SK-N-DZ (cell line): ENCODE results near the gene ELFN1.
"Not testable (repeated sequence)": the region's sequence is repeated elsewhere in the genome, so short reads cannot be mapped to it uniquely, and the experiment has no call there.

Experiments
- DNase-seq: peaks from one replicate; pipeline ENCODE4 v3.0.0-alpha.2; 2015; ENCODE audit warnings: low spot score

The ELFN1 gene

DNA sequence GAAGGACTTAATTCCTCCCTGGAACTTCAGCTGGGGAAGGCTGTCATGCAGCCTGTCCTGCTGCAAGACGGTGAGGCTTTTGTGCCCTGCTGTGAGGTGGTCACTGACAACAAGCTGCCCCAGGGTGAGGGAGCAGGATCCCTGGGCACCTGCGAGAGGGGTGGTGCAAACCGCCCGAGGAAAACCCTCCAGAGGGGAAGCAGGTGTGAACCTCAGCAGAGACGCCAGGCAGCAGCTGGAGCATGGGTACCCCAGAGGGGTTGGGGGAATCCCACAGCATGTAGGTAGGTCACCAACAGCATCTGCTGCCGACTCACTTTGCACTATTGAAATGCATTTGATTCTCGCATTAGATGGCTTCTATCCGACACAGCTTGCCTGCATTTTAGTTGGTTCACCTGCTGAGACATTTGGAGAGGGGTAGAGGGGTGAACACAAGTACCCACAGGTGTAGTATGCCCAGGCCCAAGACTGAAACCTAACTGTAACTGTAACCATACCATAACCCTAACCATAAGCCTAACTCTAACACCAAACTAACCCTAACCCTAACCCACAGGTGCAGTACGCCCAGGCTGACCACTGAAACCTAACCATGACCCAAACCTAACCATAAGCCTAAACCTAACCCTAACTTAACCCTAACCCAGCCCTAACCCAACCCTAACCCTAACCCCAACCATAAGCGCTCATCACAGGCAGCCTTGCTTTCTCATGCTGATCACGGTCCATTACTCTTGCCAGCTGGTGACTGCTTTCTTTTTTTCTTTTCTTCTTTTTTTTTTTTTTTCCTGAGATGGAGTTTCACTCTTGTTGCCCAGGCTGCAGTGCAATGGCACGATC, 85.9 kb downstream of the ELFN1 start:
- DNase-seq, result no peak

DNA sequence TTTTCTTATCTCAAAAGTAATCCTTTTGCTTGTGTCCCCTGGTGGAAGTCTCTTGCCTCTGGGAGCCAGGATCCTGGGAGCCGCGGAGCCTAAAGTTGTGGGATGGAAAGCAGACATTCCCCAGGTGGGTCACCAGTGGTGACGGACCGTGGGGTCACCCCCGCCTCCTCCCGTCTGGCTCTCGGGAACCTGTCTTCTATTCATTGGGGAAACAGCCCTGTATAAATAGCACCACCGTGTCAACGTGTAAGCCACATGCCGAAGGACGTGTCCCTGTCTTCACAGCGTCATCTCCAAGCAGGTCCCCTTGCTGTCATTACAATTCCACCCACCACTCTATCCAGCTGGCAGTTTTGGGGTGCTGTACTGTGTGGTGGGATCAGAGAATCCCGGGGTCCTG, 87.5 kb downstream of the ELFN1 start:
- no peak for DNase-seq

DNA sequence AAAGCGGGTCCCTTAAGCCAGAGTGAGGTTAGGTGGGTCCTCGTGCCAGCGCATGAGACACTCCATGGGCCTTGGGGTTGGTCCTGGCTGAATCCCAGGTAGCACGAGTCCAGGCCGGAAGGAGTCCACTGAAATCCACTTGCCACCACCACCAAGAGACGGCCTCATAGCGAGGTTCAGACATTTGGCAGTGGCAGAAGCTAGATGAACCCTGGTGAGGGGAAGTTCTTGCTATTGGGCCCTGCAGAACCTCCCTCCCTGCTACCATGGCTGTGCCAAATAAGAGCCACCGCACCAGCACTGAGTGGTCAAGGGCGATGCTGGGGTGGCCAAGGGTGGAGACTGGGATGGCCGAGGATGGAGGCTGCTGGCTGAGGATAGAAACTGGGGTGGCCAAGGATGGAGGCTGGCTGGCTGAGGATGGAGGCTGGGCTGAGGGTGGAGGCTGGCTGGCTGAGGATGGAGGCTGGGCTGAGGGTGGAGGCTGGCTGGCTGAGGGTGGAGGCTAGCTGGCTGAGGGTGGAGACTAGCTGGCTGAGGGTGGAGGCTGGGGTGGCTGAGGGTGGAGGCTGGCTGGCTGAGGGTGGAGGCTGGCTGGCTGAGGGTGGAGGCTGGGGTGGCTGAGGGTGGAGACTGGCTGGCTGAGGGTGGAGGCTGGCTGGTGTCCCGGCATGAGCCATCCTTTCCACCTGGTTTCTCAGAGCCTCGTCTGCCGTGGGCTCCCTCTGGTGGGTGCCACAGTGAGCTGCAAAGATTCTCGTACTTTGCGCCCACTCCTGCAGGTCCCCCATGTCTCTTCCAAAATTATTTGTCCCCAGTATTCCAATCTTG, 88.2 kb downstream of the ELFN1 start:
- DNase-seq, result peak; percentile 71

DNA sequence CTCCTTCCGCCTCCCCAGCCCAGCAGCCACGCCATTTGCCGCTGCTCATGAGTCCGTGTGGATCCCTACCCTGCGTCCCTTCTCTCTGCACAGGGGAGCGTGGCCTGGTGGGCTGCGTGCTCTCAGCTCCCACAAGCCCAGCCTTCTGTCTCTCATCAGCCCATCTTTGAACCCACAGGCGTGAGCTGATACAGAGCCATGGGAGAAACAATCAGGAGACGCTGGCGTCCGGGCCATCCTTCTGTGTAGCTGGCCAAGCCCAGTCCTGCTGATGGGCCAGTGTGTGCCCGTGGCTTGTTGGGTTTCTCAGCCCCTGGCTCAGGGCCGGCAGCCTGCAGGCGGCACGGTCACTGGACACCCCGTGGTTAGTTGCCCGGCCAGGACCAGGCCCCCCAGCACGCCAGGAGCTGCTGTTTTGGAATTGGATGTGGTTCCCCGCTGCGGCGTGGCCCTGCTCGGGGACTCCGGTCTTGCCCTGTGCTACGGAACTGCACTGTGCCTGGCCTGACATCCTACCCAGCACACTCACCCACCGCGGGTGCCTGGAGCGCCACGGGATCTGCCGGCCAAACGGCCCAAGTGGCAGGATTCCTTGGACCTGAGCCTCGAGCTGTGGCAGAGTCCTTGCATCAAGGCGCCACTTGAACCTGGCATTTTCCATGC, 88.9 kb downstream of the ELFN1 start:
- no peak for DNase-seq

DNA sequence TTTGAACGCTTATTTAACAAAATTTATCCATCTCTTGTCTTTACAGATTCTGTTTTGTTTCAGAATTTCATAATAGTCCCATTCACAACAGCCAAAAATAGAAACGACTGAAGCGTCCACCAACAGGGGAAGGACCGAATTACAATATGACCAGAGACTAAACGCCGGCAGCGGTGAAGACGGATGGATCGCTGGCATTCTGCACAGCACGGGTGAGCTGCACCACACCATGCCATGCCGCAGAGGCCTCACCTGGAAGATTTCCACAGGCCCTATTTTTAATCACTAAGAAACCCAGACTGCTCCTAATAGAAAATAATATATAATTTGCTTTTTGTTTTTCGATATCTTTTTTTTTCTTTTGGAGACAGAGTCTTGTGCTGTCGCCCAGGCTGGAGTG, 91.0 kb downstream of the ELFN1 start:
- DNase-seq, result no peak

DNA sequence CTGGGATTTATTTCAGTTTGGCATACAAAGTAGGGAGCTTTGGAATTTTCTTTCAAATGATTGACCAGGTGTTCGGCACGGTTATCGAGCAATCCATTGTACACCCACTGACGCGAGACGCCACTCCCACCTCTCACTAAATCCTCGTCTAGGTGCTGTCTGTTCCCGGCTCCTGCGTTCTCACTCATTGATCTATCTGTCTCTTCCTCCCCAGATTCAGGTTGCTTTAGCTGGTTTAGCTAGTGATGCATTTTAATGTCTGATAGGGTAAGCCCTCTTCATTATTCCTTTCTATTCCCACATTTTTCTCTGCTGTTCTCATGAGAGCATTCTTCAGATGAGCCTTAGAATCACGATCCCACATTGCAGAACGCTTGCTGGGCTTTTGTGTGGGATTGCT, 91.7 kb downstream of the ELFN1 start:
- no peak for DNase-seq

DNA sequence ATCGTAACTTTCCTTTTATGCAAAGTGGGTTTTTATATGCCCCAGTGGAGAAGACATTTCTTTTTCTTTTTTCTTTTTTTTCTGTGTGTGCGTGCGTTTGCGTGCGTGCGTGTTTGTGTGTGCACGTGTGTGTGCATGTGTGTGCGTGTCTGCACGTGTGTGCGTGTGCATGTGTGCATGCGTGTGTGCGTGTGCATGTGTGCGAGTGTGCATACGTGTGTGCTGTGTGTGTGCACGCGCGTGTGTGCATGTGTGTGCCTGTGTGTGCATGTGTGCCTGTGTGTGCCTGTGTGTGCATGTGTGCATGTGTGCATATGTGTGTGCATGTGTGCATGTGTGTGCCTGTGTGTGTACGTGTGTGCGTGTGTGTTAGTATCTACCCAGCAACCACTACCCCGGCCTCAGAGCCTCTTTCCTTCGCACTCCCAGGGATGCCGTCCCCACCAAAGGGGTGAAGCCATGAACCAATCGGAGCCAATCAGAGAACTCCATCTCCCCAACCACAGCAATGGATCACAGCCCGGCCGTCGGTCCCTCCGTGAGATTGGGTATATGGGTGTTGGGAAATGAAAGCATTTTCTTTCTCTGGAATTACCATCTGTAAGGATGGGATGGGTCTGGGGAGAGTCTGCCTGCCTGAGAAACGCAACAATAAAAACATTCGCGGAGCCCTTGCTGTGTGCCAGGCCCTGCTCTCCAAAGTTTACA, 92.3 kb downstream of the ELFN1 start:
- no peak for DNase-seq

DNA sequence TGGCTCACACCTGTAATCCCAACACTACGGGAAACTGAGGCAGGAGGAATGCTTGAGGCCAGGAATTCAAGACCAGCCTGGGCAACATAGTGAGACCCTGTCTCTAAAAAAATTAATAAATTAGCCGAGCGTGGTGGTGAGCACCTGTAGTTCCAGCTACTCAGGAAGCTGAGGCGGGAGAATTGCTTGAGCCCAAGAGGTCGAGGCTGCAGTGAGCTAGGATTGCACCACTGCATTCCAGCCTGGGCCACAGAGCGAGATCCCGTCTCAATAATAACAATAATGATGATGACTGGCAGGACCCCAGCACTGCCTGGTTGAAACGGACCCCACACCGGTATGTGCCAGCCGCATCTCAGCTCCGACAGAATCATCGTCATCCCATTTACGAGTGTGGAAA, 93.0 kb downstream of the ELFN1 start:
- DNase-seq, result no peak

DNA sequence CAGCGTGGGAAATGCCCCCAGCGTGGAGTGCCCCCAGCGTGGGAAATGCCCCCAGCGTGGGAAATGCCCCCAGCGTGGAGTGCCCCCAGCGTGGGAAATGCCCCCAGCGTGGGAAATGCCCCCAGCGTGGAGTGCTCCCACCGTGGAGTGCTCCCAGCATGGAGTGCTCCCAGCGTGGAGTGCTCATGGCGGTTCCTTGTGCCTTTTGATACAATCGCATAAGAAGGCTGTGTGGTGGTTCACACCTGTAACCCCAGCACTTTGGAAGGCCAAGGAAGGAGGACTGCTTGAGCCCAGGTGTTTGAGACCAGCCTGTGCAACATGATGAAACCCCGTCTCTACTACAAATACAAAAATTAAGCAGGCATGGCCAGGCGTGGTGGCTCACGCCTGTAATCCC, 93.8 kb downstream of the ELFN1 start:
- not testable (repeated sequence) for DNase-seq

DNA sequence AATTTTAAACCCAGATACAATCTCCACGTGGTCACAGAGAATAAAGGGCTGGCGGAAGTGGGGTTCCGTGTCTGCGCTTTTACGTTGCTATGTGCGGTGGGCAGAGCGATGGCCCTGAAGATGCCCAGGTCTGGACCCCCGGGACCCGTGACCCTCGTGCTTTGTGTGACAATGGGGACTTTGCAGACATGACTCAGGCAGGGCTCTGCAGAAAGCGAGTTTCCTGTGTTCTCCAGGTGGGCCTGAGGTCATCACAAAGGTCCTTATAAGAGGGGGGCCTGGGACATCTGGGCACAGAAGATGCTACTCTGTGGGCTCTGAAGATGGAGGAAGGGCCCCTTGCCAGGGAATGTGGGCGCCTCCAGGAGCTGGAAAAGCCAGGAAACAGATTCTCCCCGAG, 95.3 kb downstream of the ELFN1 start:
- DNase-seq, result no peak

DNA sequence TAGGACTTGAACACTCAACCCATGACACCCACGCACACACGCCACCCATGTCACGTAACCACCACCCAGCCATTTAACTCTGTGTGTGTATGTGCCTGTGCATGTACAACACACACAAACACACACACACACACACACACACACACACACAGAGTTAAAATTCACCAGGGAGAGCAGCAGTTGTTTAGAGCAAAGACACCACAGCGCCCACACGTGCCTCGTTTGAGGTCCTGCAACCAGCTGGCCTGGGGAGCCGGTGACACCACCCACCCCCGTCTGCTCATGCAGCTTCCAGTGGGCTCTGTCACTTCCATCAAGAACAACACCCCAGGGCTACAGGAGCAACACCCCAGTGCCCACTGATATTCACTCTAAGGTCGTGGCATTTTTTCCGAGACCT, 97.4 kb downstream of the ELFN1 start:
- no peak for DNase-seq

DNA sequence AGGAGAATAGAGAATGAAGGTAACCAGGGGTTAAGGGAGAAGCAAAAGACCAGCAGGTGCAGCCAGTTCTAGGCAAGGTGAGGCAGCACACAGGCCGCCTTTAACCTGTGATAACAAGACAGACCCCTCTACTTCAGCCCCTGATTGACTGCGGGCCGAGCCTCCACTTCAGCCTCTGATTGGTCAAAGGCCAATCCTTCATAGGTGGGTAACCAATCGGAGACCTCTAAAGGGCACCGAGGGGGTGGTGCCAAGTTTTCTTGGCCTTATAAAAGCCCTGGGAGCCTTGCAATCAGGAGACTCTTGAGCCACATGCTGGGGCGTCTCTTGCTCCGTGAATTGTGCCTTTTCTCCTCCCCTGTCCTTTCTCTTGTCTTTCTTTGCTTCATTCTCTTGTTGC, 98.8 kb downstream of the ELFN1 start:
- no peak for DNase-seq

DNA sequence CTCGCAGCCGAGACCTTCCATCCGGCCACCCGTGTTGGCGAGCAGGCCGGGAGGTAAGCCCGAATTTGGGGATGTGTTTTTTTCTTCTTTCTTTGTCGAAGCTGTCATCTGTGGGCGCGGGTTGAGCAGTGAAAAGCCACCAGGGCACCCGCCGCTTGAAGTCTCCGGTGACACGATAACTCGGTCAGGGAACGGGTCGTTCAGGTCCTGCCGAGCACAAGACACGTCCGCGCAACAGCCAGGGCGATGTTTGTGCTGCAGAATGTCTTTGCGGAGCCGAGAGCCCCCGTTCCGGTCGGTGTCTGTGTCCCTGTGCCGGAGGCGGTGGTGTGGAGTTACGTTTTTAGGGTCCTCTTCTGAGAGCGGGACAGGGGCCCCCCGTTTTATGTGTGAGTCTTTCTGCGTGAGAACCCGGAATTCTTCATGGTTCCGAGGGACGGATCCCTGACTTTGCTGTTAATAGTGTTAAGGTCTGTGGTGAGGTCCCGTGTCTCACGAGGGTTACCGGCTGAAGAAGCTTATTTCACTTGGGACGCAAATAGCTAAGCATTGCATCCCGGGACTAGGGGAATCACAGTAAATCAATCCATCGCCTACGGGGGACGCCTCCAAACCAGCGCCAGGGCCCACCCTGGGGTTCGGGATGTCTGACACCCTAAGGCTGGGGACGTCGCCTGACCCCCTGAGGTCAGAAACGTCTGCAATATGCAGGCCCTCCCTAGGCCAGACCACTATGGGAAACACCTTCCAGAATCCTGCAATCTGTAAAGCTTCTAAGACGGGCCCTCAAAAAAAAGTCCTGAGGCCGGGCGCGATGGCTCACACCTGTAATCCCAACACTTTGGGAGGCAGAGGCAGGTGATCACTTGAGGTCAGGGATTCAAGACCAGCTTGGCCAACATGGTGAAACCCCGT, 99.5 kb downstream of the ELFN1 start:
- no peak for DNase-seq

DNA sequence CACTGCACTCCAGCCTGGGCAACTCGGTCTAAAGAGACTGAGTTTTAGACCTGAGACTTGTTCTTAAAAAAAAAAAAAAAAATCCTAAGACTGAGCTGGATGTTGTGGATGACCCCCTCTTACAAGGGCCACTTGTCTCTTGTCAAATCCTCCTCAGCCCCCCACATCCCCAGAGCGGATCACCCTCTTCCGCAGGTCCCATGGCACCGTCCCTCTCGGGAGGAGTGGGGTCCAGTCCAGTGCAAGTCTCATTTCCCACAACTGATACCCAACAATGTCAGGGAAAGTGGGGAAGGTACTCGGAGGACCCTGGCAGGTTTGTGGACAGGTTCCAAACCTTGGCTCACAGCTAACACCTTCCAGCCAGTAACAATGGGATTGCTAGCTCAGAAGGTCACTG, 100.3 kb downstream of the ELFN1 start:
- no peak for DNase-seq

DNA sequence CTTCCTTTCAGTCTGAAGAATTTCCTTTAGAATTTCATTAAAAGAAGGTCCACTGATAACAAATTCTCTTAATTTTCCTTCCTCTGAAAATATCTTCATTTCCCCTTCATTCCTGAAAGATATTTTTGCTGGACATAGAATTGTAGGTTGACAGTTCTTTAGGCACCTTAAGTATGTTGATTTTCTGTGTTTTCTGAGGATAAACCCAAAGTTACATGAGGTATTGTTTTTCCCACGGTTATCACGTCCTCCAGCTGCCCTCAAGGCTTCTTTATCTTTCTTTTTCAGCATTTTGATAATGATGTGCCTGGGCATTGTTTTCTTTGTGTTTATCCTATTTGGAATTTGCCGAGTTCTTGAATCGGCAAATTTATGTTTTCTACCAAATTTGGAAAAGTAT, 105.3 kb downstream of the ELFN1 start:
- no peak for DNase-seq

DNA sequence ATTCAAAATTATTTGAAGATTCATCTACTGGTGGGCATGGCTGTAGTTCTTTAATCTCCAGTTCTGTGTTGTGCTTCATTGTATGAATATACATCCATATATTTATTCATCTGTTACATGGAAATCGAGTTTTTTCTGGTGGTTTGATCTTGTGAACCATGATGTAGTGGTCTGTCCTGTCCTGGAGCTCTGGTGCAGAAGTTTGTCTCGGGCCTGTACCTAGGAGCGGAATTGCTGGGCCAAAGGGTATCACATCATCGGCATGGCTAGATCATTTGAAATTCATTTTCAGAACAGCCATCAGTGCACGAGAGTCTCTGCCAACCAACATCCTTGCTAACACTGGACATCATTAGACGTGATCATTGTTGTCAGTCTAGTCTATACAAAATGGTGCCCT, 107.0 kb downstream of the ELFN1 start:
- no peak for DNase-seq

DNA sequence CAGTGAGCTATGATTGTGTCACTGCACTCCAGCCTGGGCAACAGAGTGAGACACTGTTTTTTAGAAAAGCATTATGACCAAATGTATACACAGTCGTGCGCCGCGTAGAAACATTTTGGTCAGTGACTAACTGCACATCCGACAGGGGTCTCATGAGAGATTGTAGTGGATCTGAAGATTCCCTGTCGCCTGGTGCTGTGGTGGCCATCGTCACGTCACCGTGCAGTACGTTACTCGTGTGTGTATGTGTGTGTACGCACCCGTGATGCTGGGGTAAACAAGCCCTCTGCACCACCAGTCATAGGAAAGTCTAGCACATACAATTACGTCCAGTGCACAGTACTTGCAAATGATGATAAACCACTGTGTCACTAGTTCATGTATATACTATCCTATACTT, 109.4 kb downstream of the ELFN1 start:
- DNase-seq, result no peak

DNA sequence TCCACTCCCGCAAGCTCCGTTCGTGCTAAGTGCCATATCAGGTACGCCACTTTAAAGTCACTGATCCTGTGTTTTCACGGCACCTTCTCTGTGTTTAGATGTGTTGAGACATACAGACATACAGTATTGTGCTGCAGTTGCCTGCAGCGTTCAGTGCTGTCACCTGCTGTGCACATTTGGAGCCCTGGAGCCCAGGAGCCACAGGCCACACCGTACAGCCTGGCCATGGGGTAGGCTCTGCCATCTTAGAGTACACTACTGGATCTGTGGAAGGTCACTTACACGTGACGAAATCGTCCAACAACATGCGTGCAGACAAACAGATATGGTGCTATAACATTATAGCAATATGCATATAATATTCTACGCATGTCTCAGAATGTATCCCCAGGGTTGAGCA, 111.3 kb downstream of the ELFN1 start:
- no peak for DNase-seq

DNA sequence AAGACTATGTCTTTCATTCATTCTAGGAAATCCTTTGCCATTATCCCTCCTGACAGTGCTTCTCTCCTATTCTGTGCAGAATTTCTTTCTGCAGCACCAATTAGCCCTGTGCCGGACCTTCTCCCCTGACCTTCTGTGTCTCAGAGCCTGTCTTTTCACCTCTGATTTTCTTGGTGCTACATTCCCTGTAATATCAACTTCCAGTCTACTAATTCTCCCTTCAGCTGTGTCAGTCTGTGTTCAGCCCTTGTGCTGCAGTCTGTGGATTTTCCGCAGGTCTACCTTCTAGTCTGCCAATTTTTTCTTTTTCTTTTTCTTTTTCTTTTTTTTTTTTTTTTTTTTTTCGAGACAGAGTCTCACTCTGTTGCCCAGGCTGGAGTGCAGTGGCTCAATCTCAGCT, 115.8 kb downstream of the ELFN1 start:
- DNase-seq, result no peak

DNA sequence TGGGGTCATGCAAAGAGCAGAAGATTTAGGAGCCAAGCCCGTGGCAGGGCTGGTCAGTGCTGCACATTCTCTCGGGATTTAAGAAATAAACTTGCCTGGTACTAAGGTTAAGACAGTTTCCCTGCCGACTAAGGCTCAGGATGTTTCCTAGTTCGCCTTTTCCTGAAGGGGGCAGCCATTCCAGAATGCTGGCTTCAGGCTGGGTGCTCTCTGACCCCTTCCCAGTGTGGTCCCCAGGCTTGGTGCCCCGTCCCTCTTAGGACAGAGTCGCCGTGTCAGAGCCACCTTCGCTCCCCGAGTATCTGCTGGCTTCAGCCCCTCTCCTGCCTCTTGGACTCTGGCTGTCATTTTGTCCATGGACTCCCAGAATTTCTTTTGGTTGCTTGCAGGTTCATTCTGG, 117.2 kb downstream of the ELFN1 start:
- DNase-seq, result no peak
